Cardiac fibroblast (primary cell): Measurements from ENCODE around the gene DIP2B.
"Not testable (repeated sequence)": the region's sequence is repeated elsewhere in the genome, so short reads cannot be mapped to it uniquely, and the experiment has no call there.

ENCODE experiments used
- DNase-seq, 2 donors: peaks; one replicate each; pipeline versions ENCODE4 v3.0.0 to v3.0.0-alpha.2; 2010; ENCODE audit warnings: low read depth in 2 of 2
- H3K4me3 ChIP-seq, 2 donors: replicated peaks in 1 of 2; 1 replicate in 1 of 2; 2 replicates in 1 of 2; pipeline ENCODE4 v1.5.1; 2011; ENCODE audit warnings: low read depth in 2 of 2, low read length in 2 of 2, mild to moderate bottlenecking in 2 of 2, moderate library complexity in 1 of 2
- TF ChIP-seq, protein P1 (sequence below): IDR thresholded peaks from one replicate; pipeline ENCODE4 v1.5.1; 2011; ENCODE audit warnings: low read depth, mild to moderate bottlenecking, low read length, inconsistent platforms

The DIP2B gene

DNA sequence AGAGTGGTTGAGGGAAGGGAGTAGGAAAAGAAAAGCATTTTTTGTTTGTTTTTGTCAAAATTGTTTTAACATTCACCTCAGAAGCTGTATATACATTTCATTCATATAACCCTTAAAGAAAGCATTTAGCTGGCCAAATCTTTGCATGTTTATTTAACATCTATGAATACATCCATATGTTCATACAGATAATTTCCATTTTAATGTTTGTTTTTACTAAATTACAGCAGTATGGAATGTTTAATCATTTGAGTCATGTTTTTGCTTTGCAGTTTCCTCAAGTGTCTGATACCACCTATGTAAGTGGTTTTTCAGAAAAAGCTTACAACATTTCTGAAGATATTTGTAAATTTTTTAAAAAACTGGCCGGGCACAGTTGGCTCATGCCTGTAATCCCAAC lies 174.8 kb downstream of the DIP2B start:
- TF ChIP-seq, protein P1, sequence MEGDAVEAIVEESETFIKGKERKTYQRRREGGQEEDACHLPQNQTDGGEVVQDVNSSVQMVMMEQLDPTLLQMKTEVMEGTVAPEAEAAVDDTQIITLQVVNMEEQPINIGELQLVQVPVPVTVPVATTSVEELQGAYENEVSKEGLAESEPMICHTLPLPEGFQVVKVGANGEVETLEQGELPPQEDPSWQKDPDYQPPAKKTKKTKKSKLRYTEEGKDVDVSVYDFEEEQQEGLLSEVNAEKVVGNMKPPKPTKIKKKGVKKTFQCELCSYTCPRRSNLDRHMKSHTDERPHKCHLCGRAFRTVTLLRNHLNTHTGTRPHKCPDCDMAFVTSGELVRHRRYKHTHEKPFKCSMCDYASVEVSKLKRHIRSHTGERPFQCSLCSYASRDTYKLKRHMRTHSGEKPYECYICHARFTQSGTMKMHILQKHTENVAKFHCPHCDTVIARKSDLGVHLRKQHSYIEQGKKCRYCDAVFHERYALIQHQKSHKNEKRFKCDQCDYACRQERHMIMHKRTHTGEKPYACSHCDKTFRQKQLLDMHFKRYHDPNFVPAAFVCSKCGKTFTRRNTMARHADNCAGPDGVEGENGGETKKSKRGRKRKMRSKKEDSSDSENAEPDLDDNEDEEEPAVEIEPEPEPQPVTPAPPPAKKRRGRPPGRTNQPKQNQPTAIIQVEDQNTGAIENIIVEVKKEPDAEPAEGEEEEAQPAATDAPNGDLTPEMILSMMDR = no peak
- H3K4me3 ChIP-seq = no peak overlapping the region
- no peak for DNase-seq

DNA sequence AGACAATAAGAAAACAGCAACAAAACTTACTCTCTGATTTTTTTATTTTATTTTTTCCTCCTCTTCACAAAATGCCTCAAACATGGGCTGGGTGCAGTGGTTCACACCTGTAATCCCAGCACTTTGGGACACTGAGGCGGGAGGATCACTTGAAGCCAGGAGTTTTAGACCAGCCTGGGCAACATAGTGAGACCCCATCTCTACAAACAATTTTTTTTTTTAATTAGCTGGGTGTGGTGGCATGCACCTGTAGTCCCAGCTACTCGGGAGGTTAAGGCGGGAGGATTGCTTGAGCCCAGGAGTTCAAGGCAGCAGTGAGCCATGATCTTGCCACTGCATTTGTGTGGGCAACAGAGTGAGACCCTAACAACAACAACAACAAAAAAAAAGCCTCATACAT lies 176.3 kb downstream of the DIP2B start:
- H3K4me3 ChIP-seq, DNase-seq: not testable (repeated sequence)

DNA sequence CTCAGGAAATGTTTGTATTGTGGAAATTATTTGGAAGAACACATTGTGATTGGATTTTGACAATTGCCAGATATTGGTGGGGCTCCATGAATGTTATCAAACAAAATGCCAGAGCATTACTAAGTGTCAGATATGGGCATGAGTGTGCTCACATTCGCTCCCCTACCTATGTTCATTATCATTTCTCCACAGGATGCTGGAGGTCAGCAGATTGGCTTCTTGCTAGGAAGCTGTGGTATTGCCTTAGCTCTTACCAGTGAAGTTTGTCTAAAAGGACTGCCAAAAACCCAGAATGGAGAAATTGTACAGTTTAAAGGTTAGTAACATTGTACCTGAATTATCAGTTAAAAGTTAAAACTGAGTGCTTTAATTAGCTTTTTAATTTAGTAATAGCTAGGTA lies 180.9 kb downstream of the DIP2B start:
- no peak overlapping the region for H3K4me3 ChIP-seq
- peak in 1 of 2 donors; percentile 13 for DNase-seq
- TF ChIP-seq, protein P1 = no peak

DNA sequence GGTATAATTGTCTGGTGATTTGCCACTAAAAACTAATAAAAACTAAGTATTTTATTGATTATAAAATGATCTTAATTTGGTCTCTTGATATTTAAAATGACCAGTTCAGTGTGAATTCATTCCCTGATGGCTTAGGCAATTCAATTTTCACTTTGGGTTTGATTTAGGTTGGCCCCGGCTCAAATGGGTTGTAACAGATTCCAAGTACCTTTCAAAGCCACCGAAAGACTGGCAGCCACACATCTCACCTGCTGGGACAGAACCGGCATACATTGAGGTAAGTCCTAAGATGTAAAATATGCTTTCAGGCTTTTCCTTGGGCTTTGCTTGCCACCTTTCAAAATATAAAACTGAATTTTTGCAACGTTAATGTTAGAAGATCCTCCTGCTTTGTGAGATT lies 181.6 kb downstream of the DIP2B start:
- H3K4me3 ChIP-seq = no peak overlapping the region
- DNase-seq = no peak
- TF ChIP-seq, protein P1 = no peak

DNA sequence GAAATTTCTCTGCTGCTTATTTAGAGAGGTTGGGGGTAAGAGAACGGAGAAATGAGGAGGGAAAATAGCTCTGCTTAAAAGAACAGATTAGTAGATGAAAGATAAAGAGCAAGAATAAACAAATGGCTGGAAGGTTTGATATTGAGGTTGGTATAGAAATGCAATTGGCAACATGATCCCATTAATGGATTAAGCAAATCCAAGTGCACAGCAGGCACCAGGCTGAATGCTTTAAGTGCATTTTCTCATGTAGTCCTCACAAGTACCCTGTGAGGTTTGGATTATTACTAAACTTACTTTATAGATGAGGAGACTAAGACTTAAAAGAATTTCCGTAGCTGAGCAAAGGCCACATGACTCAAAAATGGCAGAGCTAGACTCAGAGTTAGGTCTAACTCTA lies 182.2 kb downstream of the DIP2B start:
- no peak overlapping the region for H3K4me3 ChIP-seq
- TF ChIP-seq, protein P1 = no peak
- no peak for DNase-seq

DNA sequence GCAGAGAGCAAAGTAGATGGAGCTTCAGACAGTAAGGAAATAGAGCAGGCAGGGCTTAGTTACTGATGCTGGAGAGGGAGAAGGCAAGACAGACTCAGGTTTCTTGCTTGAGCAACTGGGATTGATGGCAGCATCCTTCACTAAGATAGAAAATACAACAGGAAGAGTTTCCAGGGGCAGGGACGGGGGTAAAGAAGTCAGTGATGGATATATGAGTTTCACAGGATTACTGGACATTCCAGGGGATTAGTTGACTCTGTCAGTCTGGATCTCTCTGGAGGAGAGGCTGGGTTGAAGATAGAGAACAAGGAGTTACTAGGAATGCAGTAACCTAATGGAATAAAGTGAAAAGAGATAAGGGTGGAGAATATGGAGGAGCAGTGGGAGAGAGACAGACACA lies 184.7 kb downstream of the DIP2B start:
- no peak for DNase-seq
- H3K4me3 ChIP-seq = no peak overlapping the region
- TF ChIP-seq, protein P1 = no peak

DNA sequence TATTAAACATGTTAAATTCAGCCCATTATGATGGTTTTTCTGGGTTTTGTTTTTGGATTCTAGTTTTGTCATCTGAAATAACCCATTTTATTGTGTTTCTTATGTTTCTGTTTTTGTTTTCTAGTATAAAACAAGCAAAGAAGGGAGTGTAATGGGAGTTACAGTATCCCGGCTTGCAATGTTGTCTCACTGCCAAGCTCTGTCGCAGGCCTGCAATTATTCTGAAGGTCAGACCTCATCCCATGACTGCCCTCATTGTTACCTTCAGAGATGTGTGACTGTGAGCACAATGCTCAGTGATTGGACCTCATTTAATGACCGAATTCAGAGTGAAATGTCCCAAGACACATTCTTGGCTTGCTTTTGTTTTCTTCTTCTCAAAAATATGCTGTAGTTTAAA lies 186.1 kb downstream of the DIP2B start:
- no peak overlapping the region for H3K4me3 ChIP-seq
- peak; percentile 38 to 75 for DNase-seq
- TF ChIP-seq, protein P1 = no peak
